Measurements from ENCODE around the gene OPRM1.
"Not testable (repeated sequence)": the region's sequence is repeated elsewhere in the genome, so short reads cannot be mapped to it uniquely, and the experiment has no call there.

OPRM1 gene

DNA sequence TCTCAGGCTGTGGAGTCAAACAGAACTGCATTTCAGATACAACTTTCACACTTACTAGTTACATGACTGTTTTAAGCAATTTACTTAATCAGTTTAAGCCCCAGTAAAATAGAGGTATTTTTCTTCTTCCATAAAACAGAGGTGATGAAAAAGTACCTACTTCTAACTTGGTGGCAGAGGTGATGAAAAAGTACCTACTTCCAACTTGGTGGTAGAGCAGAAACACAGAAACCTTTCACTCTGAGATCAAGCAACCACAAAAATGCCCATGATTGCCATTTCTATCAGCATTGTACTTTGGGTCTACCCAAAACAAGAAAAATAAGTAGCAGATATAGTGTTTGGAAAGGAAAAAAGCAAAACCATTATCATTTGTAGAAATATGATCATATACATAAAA is 148.7 kb downstream of the OPRM1 start:
- Histone ChIP-seq H3K4me3 (no peak overlapping the region), H3K27ac (no peak overlapping the region)

DNA sequence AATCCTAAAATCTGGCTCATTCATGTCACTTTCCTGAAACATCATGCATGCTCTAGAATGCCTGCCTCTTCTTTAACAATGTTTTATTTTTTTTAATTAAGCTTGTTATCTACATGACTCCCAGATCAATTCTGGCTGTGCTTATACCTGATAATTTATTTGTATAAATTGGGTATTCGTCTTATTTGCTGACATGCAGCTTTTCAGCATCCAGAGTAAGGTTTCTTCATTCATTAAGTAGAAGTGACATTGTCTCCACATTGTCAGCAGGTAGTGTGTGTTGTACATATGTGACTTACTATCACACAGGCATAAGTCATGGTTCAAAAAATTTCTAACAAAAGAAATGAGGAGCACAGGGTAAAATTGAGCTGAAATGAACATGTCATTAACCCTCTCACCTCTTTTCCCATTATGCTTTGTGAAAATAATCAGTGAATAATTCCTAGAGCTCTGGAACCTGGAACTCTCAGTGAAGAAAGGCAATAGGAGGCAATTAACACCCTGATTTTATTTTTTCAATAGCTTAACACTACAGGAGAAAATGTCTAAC is 157.4 kb downstream of the OPRM1 start:
- Histone ChIP-seq H3K27ac (peak overlapping the region in 1 of 21 experiments; percentile 9), H3K4me3 (no peak overlapping the region)

DNA sequence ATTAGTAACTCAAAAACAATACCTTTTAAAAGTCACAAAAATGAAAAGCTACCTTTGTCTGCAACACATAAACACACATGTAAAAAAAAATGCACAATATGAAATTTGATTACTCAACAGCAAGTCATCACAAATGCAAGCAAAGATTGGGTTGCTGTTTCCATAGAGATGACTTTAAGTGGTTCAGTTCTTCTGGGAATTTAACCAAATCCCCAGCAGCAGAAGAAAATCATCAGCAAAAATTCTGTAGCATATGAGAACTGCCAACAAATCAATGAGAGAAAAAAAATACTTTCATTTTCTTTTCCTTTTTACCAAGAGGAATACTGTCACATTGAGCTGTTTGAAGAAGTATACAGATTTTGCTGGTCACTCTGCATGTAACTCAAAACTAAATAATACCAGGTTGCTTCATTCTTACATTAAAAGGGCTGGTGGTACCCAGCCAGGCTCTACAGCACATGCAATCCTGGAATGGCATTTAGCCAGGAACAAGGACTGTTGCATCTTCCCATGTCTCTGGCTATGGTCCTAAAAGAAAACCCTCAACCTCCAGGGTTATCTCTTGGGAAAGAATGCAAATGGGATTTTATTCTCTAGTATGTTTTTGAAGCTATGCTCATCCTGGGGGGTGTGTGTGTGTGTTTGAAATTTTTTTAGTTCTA is 158.3 kb downstream of the OPRM1 start:
- no peak overlapping the region for H3K4me3 ChIP-seq

DNA sequence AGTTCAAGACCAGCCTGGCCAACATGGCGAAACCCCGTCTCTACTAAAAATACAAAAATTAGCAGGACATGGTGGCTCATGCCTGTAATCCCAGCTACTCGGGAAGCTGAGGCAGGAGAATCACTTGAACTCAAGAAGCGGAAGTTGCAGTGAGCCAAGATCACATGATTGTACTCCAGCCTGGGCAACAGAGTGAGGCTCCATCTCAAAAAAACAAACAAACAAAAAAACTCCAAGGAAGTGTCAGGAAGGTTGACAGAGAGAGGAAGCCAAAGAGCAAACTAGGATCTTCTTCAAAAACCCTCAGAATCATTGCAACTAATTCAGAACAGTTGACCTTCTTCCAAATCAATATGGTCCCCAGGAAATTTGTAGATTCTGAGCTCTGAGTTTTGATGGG is 162.6 kb downstream of the OPRM1 start:
- H3K27ac ChIP-seq, result peak overlapping the region in 1 of 21 experiments; percentile 44

More for the DNA sequence above, 158.3 kb downstream of the OPRM1 start:
- peak overlapping the region in 3 of 21 experiments; percentile 6 to 50 (median 8) for H3K27ac ChIP-seq

DNA sequence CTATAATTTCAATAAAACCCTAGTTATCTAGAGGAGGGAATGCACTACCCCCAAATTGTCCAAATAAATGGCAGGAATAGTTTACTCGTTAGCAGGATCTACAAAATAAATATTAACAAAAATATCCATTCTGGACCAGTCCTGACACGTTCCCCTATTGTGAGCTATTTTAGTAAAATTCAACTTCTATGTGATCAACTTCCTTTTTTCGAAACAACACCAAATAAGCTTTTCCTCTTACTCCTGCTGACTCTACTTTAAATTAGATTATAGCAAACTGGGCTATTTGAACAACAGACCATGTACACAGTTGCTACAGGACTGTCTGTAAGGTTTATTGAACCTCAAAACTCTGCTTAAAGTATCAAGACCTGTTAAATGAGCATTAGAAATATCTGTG is 163.3 kb downstream of the OPRM1 start:
- H3K27ac ChIP-seq, result peak overlapping the region in 1 of 21 experiments; percentile 44
- no peak overlapping the region for H3K4me3 ChIP-seq

More for the DNA sequence above, 162.6 kb downstream of the OPRM1 start:
- not testable (repeated sequence) for H3K4me3 ChIP-seq

DNA sequence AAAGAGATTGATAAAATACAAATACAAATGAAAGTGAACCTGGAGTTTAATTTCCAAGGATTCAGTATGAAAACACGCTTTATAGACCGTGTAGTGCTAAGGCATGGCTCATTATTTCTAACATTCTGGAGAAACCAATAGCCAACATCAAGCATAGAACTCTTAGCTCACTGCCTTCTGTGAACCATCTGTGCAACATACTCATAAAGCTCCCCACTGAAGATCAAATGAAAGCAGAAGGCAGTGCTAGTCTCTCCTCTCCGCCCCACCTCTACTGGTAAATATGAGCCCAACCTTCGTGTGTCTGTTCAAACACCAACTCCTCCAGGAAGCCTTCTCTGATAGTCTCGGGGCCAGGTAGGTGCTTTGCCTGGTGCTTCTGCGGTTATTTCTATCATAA is 163.9 kb downstream of the OPRM1 start:
- H3K4me3 ChIP-seq, result no peak overlapping the region
- H3K27ac ChIP-seq, result peak overlapping the region in 1 of 21 experiments; percentile 2

DNA sequence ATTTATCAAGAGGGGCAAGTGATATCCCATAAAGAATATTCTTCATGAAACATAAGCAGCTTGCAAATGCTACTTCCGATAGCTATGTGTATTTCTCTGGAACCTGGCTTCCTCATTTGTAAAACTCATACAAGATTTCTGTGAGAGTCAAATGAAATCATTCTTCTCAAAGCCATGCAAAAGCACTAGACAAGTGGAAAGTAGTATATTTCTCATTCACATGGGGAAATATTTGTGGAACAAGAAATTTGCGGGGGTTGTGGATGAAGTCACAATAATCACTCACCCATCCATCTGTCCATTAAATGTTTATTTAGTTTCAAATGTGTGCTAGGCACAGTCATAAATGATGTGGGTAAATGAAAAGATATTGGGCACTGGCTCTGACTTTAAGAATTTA is 167.1 kb downstream of the OPRM1 start:
- Histone ChIP-seq H3K4me3 (no peak overlapping the region), H3K27ac (no peak overlapping the region)

DNA sequence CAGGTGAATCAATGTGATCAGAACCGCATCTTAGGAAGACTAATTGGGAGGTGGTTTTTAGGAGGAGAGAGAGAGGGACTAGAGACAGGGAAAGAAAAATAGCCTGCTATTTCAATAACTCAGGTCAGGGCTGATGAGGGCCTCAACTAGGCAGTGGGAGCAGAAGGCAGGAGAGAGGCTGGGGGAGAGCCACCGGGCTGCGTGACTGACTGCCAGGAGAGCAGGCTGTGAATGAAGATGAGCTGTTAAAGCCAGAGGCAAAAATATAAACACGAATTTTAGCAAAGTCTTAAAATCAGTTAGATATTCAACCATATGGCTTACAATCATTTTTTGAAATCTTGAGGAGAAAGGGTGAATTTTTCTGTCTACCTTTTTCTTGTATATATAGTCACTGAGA is 168.0 kb downstream of the OPRM1 start:
- no peak overlapping the region for H3K4me3 ChIP-seq
- no peak overlapping the region for H3K27ac ChIP-seq

DNA sequence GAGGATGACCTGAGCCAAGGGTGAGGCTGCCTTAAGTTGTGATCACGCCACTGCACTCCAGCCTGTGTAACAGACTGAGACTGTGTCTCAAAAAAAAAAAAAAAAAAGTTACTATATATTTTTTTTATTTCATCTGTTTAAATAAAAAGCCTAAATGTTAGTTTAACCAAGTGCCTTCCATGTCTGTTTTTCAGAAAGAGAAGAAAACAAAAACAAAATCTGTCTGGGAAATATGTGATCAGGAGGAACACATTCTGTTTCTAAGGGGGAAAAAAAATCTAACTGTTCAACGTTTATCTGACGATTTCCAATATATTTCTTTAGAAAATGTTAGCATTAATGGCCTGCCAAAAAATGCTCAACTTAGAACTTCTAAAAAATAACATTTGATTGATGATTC is 170.5 kb downstream of the OPRM1 start:
- H3K27ac ChIP-seq, result no peak overlapping the region
- no peak overlapping the region for H3K4me3 ChIP-seq

DNA sequence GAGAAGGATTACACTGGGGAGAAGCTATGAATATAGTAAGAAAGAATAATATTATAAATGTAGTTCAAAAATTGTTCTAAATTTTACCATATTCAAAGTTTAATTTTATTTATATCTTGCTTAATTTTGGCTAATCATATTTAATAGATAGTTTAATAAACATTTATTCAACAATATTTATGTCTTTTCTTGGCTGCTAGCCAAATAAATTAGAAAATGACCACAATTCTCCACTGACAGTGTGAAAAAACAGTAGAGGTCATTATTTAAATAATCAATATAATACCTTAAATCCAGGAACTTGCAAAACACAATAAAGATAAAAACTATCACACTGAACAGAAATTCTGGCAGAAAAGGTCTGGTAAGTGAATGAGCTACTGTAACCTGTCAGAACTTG is 171.6 kb downstream of the OPRM1 start:
- Histone ChIP-seq H3K27ac (no peak overlapping the region), H3K4me3 (no peak overlapping the region)

DNA sequence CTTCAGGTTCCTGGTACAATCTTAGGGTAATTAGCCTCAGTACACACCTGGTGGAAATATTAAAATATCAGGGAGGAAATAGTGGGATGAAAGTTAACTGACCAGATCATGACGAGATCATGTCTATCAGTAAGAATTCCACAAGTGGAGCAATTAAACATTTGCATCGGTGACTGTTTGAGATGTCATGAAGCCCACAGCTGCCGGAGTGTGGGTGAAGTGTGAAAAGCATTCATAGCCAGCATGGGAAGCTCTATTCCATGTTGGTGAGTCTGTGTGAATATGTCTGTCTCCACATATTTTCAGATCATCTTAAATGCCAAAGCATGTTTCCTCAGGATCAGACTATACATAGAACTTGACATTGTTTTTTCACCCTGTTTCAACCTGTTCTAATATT is 174.7 kb downstream of the OPRM1 start:
- no peak overlapping the region for H3K4me3 ChIP-seq

DNA sequence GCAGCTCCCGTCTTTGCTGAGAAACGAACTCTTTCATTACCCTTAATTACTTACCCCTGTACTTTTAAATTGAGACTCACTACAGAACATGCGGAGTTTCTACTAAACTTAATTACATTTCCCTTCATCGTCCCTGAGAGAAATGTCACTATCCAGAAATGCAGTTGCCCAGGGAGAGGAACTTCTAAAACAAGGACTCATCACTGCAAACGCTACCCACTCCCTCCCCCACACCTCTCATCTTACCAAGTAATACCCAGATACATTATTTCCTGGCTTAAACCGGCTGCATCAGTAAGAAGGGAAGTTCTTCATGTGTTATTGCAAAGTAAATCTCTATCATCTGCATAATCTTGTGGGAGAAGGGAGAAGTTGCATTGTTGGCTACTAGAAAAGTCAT is 179.3 kb downstream of the OPRM1 start:
- H3K27ac ChIP-seq, result no peak overlapping the region

More for the DNA sequence above, 174.7 kb downstream of the OPRM1 start:
- no peak overlapping the region for H3K27ac ChIP-seq

DNA sequence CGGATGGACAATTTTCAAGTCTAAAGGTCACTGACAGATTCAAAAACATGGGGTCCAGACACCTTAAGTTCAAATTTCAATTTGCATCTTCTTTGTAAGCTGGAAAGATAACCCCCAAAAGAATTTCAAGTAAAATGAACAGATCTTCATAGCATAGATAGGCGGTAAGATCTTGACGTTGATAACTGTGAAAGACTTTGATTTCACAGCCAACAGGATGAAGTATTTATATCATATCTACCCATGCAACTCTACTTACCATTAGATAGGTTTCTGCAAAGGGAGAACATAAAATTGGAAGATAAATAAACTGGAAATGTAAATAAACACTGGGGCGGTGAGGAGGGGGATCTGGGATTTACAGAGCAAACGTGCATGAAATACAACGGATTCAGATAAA is 179.7 kb downstream of the OPRM1 start:
- Histone ChIP-seq H3K27ac (no peak overlapping the region), H3K4me3 (no peak overlapping the region)

More for the DNA sequence above, 179.3 kb downstream of the OPRM1 start:
- H3K4me3 ChIP-seq, result no peak overlapping the region

DNA sequence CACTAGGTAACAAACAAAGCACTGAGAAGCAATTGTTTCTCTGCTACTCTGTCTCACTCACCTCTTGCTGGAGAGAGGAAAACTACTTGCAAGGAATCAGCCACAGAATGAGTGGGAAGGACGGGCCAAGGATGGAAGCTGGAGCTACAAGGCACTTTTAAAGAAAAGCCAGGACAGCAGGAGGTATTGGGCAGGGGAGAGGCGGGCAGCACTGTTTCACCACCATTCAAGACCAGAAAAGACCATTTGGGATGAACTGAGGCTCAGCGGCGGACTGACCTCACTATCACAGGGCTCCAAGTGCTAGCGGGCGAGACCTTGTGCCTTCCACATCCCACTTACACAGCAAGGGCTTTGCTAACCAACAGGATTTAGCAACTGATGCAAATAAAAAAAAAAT is 180.2 kb downstream of the OPRM1 start:
- no peak overlapping the region for H3K27ac ChIP-seq
- no peak overlapping the region for H3K4me3 ChIP-seq

DNA sequence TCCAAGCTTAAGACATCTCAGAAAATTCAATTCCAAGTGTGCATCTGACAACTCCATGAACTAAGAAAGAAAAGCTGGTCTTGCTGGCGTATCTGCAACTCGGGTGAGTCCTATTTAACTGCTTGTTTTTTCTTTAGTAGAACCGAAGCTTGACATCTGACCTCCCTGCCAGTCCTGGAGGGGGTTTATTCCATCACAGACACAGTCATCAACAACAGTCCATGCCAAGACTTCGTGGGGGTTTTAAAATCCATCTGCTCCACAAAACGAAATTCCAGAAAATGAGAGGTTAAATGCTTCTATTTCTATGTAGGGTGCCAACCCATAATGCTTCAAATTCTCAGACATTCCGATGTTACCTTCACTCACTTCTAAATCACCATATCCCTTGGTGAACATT is 183.7 kb downstream of the OPRM1 start:
- H3K4me3 ChIP-seq, result no peak overlapping the region
- H3K27ac ChIP-seq, result no peak overlapping the region

DNA sequence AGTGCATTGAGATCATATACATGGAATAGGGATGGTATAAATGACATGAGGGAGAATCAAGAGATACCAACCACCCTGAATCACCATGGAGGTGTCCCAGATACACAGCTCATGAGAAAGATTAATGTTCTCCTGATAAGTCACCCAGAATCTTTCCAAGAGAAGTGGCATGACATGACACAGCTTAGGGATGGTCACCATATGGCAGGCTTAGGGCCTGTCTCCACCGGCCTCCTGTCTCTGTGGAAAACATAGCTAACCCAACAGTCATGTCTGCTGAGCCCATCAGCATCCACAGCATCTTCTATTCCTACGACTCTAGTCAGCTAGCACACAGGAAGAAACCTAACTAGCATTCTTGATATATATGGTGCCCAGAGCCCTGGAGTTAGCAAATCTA is 184.3 kb downstream of the OPRM1 start:
- Histone ChIP-seq H3K4me3 (no peak overlapping the region), H3K27ac (no peak overlapping the region)

DNA sequence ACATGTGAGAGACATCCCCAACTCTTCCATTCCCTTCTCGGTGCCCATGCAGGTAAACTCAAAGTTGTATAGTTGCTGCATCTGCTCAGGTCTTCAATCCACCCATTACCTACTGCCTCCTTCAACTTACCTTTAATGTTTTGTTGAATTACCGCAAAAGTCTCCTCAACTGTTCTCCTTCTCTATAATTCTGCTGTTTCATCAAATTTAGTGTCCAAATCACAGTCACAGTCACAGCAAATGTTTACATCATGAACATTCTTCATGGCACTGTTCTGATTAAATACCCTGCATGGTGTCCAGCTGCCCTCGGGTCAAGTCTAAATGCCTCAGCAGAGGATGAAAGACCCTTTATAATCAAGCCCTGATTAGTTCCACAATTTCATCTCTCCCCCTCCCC is 187.4 kb downstream of the OPRM1 start:
- Histone ChIP-seq H3K27ac (no peak overlapping the region), H3K4me3 (no peak overlapping the region)

DNA sequence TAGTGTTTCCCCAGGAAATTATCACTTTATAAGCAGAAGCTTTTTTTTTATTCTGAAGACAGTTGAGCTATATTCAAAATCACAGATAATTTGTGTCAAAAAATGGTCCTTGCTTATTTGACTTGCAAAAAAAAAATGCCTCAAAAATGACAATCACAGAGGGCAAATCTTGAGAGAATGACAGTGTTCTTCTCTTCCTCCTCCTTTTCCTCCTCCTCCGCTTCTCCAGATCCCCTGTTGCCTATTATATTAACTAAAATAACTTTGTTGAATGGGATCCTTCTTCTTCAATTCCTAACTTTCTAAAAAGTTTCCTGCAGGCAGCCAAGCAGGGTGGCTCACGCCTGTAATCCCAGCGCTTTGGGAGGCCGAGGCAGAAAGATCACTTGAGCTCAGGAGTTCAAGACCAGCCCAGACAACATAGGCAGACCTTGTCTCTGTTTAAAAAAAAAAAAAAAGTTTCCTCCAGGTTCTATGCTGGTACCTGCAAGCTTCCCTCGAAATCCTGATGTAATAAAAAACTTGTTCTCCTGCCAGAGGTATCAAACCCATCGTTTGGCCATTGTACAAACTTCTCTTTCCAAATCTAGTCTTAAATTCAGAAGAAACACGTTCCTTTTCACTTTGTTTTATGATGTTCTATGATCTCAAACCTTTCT is 189.0 kb downstream of the OPRM1 start:
- H3K27ac ChIP-seq, result no peak overlapping the region
- no peak overlapping the region for H3K4me3 ChIP-seq

DNA sequence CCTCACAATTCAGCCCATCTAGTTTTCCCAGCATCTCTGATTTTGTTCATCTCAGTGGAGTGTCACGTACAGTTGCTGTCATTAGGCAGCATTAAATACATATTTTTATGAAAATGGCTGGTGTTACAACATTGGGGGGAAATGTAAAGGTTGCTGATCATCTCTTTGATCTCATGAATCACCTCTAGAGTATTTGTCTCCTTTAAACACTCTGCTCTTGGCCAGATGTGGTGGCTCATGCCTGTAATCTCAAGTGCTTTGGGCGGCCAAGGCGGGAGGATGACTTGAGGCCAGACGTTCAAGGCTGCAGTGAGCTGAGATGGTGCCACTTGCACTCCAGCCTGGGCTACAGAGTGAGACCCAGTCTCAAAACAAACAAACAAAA is 189.5 kb downstream of the OPRM1 start:
- Histone ChIP-seq H3K27ac (no peak overlapping the region), H3K4me3 (no peak overlapping the region)

DNA sequence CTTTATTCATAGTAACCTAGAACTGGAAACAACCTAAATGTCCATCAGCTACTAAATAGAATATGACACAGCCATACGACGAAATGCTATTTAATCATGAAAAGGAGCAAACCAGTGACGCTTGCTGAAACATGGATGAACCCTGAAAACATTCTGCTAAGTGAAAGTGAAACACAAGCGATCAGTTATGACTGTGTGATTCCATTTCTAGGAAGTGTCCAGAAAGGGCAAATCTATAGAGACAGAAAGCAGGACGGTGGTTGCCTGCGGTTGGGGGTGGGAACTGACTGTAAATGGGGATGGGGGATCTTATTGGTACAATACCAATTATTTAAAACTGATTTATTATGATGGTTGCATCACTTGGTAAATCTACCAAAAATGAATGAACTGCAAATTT is 190.7 kb downstream of the OPRM1 start:
- peak overlapping the region in 2 of 21 experiments; percentile 23 to 62 for H3K27ac ChIP-seq
- H3K4me3 ChIP-seq, result peak overlapping the region in 1 of 7 experiments; percentile 16

DNA sequence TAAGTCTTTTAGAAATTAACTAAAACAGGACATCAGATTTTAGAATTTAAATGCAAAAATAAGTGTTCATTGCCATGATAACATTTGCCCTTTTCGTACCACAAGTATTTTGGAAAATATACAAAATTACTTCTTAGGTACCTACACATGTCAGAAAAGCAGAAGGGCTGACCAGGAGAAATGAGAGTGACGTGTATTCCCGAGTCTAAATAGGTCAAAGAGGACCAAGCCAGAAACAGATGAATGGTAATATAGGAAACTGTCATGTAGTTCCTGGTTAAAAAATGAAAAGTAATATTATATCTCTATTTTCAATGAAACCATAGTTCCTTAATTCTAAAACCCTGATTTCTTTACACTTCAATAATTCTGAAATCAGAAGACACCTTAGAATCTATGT is 191.4 kb downstream of the OPRM1 start:
- H3K27ac ChIP-seq, result peak overlapping the region in 3 of 21 experiments; percentile 19 to 33 (median 23)
- H3K4me3 ChIP-seq, result no peak overlapping the region
